HG03060 (cell line): Measurements from ENCODE around the gene GAL3ST3.
"Not testable (repeated sequence)": the region's sequence is repeated elsewhere in the genome, so short reads cannot be mapped to it uniquely, and the experiment has no call there.

Experiments
- ATAC-seq: cut with Tn5 transposase; IDR thresholded peaks from one replicate; pipeline ENCODE4 v1.9.1; 2021; ENCODE audit warnings: low read depth, moderate number of reproducible peaks; ENCODE audit not compliant: unreplicated experiment

Gene GAL3ST3

GRCh38 chr11:66045177-66045639, 3.8 kb downstream of the GAL3ST3 start:
- ATAC-seq = no peak

- no peak for ATAC-seq
Measured at GRCh38 chr11:66044757-66045156, 4.2 kb downstream of the GAL3ST3 start.

GRCh38 chr11:66042996-66043906, 5.7 kb downstream of the GAL3ST3 start:
- no peak for ATAC-seq

- ATAC-seq = no peak
Measured at GRCh38 chr11:66042227-66042995, 6.5 kb downstream of the GAL3ST3 start.

GRCh38 chr11:66039765-66040164, 9.2 kb downstream of the GAL3ST3 start:
- ATAC-seq = no peak

GRCh38 chr11:66037327-66037726, 11.6 kb downstream of the GAL3ST3 start:
- ATAC-seq = no peak

- ATAC-seq = no peak
Measured at GRCh38 chr11:66036334-66036710, 12.6 kb downstream of the GAL3ST3 start.

GRCh38 chr11:66035653-66036333, 13.2 kb downstream of the GAL3ST3 start:
- ATAC-seq = no peak

- ATAC-seq = no peak
Measured at GRCh38 chr11:66032957-66033735, 15.8 kb downstream of the GAL3ST3 start.

GRCh38 chr11:66026017-66026529, 22.9 kb downstream of the GAL3ST3 start, which contains the start of gene CATSPER1:
Gene CATSPER1, minus strand, starts transcription at chr11:66026479. Its CDS starts 100 bp downstream, at chr11:66026379.
- ATAC-seq = no peak

- ATAC-seq = not testable (repeated sequence)
Measured at GRCh38 chr11:66023186-66023440, 25.8 kb downstream of the GAL3ST3 start.

- no peak for ATAC-seq
Measured at GRCh38 chr11:66022401-66023185, 26.4 kb downstream of the GAL3ST3 start.

- ATAC-seq = no peak
Measured at GRCh38 chr11:66020618-66021357, 28.2 kb downstream of the GAL3ST3 start.

- no peak for ATAC-seq
Measured at GRCh38 chr11:66020212-66020611, 28.7 kb downstream of the GAL3ST3 start.

GRCh38 chr11:66017321-66017720, 31.6 kb downstream of the GAL3ST3 start:
- ATAC-seq = no peak

GRCh38 chr11:66016793-66017177, 32.2 kb downstream of the GAL3ST3 start:
- no peak for ATAC-seq

GRCh38 chr11:66015936-66016792, 32.8 kb downstream of the GAL3ST3 start:
- ATAC-seq = no peak

GRCh38 chr11:66015454-66015881, 33.5 kb downstream of the GAL3ST3 start:
- ATAC-seq = no peak
